ENCODE results near the gene ABHD12. TPM values are rescaled to one million over a fixed set of nuclear protein-coding genes. Genes with fewer than 3 reads are reported as not detected.

Gene ABHD12
- total RNA-seq, 2 donors from 2014 or later, result 48.5 to 49.8 TPM

DNA sequence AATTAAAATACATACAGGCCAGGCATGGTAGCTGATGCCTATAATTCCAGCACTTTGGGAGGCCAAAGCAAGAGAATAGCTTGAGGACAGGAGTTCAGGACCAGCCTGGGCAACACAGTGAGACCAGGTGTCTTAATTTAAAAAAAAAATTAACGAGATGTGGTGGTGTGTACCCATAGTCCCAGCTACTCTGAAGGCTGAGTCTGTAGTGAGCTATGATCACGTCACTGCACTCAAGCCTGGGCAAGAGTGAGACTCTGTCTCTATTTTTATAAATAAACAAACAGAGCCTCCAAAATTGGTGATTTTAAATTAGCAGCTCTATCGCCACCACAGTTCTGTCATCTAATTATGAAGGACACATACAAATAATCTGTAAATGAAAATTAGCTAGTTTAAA is 37.9 kb downstream of the ABHD12 start:
- Histone ChIP-seq H3K36me3 (no peaks in the 10 kb centered on the region), H3K9me3 (no peaks in the 10 kb centered on the region), H3K27ac (no peak overlapping the region), H3K4me1 (ENCODE audit: control insufficient read depth in 1 of 2, low read depth in 2 of 2) (peaks cover 4 to 7% of the 10 kb centered on the region in 2 donors), H3K27me3 (replicated peaks; ENCODE audit: insufficient read depth) (no peaks in the 10 kb centered on the region), H3K4me3 (no peak overlapping the region)
- ATAC-seq (ENCODE audit: insufficient number of reproducible peaks, low FRiP score, low read depth) (no peak), DNase-seq (ENCODE audit: low spot score) (no peak)
- TF ChIP-seq, protein P1, sequence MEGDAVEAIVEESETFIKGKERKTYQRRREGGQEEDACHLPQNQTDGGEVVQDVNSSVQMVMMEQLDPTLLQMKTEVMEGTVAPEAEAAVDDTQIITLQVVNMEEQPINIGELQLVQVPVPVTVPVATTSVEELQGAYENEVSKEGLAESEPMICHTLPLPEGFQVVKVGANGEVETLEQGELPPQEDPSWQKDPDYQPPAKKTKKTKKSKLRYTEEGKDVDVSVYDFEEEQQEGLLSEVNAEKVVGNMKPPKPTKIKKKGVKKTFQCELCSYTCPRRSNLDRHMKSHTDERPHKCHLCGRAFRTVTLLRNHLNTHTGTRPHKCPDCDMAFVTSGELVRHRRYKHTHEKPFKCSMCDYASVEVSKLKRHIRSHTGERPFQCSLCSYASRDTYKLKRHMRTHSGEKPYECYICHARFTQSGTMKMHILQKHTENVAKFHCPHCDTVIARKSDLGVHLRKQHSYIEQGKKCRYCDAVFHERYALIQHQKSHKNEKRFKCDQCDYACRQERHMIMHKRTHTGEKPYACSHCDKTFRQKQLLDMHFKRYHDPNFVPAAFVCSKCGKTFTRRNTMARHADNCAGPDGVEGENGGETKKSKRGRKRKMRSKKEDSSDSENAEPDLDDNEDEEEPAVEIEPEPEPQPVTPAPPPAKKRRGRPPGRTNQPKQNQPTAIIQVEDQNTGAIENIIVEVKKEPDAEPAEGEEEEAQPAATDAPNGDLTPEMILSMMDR (IDR thresholded peaks at IDR 0.05), result no peak

DNA sequence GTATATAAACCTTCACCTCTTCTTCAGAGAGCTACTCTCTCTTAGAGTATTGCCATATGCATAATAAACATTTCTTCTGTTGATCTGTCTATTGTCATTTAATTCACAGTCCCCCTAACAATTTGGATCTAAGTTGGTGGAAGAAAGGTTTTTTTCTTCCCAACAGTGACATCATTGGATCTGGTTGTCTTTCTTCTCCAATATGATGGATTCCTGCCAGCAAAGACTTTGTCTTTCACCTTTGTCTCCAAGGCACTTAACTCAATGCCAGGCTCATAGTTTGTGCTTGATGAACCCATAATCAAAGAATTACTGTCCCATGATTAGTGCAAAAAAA is 39.6 kb downstream of the ABHD12 start:
- no peak for DNase-seq (ENCODE audit: low spot score)
- TF ChIP-seq, protein P1 (IDR thresholded peaks at IDR 0.05), result no peak
- ATAC-seq (ENCODE audit: insufficient number of reproducible peaks, low FRiP score, low read depth), result no peak
- Histone ChIP-seq H3K27ac (no peak overlapping the region), H3K36me3 (no peaks in the 10 kb centered on the region), H3K9me3 (no peaks in the 10 kb centered on the region), H3K27me3 (replicated peaks; ENCODE audit: insufficient read depth) (no peaks in the 10 kb centered on the region), H3K4me1 (ENCODE audit: control insufficient read depth in 1 of 2, low read depth in 2 of 2) (peaks cover 4 to 7% of the 10 kb centered on the region in 2 donors), H3K4me3 (no peak overlapping the region)

DNA sequence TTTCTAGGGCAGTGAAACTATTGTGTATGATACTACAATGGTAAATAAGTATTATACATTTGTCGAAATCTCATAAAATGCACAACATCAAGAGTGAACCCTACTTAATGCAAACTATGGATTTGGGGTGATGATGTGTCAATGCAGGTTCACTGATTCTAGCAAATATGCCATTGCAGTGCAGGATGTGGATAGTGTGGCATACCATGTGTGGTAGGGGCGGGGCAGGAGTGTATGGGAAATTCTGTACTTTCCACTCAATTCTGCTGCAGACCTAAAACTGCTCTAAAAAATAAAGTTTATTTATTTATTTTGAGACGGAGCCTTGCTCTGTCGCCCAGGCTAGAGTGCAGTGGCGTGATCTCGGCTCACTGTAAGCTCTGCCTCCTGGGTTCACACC is 44.3 kb downstream of the ABHD12 start:
- H3K4me1 ChIP-seq (ENCODE audit: control insufficient read depth in 1 of 2, low read depth in 2 of 2), result no peaks in the 10 kb centered on the region
- H3K4me3 ChIP-seq, result no peak overlapping the region
- H3K27me3 ChIP-seq (replicated peaks; ENCODE audit: insufficient read depth), result no peaks in the 10 kb centered on the region
- H3K9me3 ChIP-seq, result no peaks in the 10 kb centered on the region
- ATAC-seq (ENCODE audit: insufficient number of reproducible peaks, low FRiP score, low read depth) (no peak), DNase-seq (ENCODE audit: low spot score) (no peak)
- H3K36me3 ChIP-seq, result no peaks in the 10 kb centered on the region
- no peak overlapping the region for H3K27ac ChIP-seq
- TF ChIP-seq, protein P1 (IDR thresholded peaks at IDR 0.05), result no peak

DNA sequence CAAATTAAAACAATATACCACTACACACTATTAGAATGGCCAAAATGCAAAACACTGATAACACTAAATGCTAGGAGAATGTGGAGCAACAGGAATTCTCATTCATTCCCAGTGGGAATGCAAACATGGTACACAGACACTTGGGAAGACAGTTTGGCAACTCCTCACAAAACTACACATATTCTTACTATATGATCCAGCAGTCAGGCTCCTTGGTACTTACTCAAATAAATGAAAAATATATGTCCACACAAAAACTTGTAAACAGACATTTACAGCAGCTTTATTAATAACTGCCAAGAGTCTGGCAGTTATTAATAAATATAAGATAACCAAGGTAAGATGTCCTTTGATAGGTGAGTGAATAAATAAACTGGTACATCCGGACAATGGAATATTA is 44.9 kb downstream of the ABHD12 start:
- Histone ChIP-seq H3K4me1 (ENCODE audit: control insufficient read depth in 1 of 2, low read depth in 2 of 2) (no peaks in the 10 kb centered on the region), H3K4me3 (no peak overlapping the region), H3K27ac (no peak overlapping the region), H3K9me3 (no peaks in the 10 kb centered on the region), H3K27me3 (replicated peaks; ENCODE audit: insufficient read depth) (no peaks in the 10 kb centered on the region), H3K36me3 (no peaks in the 10 kb centered on the region)
- DNase-seq (ENCODE audit: low spot score) (no peak), ATAC-seq (ENCODE audit: insufficient number of reproducible peaks, low FRiP score, low read depth) (no peak)
- TF ChIP-seq, protein P1 (IDR thresholded peaks at IDR 0.05), result no peak

DNA sequence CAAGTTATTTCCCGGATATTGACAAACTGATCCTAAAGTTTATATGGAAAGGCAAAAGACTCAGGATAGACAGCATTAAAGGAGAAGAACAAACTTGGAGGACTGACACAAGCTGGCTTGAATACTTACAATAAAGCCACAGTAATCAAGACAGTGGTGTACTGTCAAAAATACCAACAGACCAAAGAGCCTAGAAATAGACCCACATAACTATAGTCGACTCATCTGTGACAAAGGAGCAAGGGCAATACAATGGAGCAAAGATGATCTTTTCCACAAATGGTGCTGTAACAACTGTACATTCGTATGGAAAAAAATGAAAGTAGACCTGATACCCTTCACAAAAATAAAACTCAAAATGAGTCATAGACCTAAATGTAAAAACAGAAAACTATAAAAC is 46.0 kb downstream of the ABHD12 start:
- no peak for ATAC-seq (ENCODE audit: insufficient number of reproducible peaks, low FRiP score, low read depth)
- TF ChIP-seq, protein P1 (IDR thresholded peaks at IDR 0.05), result no peak
- Histone ChIP-seq H3K4me1 (ENCODE audit: control insufficient read depth in 1 of 2, low read depth in 2 of 2) (no peaks in the 10 kb centered on the region), H3K36me3 (no peaks in the 10 kb centered on the region), H3K27ac (no peak overlapping the region), H3K4me3 (no peak overlapping the region), H3K27me3 (replicated peaks; ENCODE audit: insufficient read depth) (no peaks in the 10 kb centered on the region), H3K9me3 (no peaks in the 10 kb centered on the region)
- no peak for DNase-seq (ENCODE audit: low spot score)

Measured in thoracic aorta (tissue), 2 donors.